HS-27A (cell line): Measurements from ENCODE around the gene NPR2.

Experiments
- DNase-seq: peaks from one replicate; pipeline ENCODE4 v3.0.0-alpha.2; 2012; ENCODE audit warnings: low read depth, missing footprints

Gene NPR2

GRCh38 chr9:35834260-35835215 lies 43.1 kb downstream of the NPR2 start:
- no peak for DNase-seq

DNA sequence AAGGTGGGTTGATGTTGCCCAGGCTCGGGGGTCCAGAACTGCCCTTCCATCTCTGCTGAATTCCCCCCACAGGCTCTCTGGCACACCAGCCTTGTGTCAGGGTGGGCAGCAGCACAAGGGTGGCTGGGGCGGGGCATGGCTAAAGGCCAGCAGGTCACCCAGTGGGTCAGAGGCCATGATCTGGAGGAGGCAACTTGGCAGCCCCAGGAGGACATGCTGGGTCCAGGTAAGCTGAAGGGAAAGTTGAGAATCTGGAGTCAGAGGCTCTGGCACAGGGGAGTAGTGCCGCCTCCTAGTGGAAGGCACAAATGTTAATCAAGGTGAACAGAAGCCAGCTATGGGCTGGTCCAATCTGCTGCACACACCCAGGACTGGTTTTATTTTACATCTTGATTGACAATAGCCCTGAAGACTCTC lies 43.8 kb downstream of the NPR2 start:
- no peak for DNase-seq

DNA sequence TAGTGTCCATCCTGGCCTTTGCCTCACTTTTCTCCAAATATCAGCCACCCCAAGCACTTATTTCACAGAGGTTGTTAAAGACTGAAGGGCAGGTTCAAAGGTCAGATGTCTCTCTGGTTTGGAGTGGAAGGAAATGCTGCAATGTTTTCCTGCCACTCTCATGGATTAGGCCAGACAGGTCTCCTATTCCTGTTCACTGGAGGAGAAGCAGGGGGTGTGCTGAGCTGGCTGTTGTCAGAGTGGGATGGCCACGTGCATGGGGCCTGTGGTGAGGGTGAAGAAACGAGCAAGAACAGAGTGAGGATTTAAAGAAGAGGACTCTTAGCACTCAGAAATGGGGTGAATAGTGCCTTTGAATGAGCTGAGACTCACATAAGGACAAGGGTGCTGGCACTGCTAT lies 44.4 kb downstream of the NPR2 start:
- DNase-seq = no peak

DNA sequence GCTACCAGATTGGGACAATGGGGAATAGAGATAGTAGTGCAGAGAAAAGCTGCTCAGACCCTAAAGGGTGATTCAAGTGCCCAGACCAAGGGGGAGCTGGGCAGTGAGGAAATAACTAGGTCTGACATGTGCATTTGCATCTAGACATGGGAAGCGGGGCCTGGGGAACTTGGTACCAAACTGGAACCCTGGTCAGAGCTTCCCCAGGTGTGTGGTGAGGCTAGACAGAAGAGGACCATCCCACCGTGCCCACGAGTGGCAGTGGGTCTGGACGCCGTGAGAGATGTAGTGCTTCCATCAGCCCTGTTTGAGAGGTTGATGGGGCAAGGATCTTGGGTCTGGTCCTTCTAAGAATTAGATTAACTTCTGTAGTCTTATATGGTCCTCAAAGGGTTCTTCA lies 45.2 kb downstream of the NPR2 start:
- no peak for DNase-seq

DNA sequence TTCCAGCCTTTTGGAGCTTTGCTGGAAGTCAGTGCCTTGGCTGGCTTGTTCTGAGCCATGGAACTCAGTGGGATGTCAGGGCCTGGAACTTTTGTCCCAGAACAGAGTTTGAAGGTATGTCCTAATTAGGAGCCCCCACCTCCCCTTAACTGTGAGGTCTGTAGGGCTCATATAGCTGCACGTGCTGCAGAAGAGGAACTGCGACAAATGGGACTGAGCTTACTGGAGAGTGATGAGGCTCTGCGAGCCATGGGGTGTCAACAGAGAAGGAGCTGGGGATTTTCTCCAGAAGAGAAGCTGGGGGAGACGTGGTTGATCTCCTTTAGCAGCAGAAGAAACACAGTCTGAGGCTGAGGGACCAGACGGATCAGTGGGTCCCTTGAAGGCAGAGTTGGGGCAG lies 48.5 kb downstream of the NPR2 start:
- no peak for DNase-seq

- DNase-seq = no peak
Observed at GRCh38 chr9:35840881-35841644, 49.7 kb downstream of the NPR2 start.

DNA sequence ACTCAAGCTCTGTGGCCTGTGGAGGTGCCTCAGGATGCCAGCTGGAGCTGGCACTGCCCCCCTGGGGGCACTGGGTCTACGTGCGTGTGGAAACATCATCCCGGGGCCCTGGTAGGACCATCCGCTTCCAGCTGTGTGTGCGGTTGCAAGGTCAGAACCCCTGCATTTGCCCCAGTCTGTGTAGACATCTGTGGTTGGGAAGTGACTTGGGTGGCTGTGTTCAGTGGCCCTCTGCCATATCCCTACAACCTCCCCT lies 50.2 kb downstream of the NPR2 start:
- no peak for DNase-seq

DNA sequence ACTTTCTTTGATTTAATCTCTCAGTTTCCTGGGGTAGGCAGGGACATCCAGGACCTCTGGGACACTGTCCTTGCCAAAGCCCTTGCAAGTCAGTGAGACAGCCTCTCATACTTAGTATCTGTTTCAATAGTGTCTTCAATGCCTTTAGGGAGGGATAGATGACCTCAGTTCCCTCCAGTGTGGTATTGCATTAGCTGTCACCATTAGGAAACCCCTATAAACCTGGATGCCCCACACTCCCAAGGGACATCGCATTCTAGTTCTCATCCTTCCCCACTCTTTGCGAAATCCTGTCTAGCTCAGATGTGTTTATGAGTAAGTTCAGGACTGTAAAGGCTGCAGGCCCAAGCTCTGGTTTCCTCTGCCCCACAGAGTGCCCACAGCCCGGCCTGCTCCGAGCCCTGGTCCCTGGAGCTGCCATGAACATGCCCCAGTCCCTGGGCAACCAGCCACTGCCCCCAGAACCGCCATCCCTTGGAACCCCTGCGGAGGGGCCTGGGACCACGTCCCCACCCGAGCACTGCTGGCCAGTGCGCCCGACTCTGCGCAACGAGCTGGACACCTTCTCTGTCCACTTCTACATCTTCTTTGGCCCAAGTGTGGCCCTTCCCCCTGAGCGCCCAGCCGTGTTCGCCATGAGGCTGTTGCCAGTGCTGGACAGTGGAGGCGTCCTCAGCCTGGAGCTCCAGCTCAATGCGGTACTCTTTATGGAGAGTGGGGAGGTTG lies 50.8 kb downstream of the NPR2 start:
- no peak for DNase-seq

DNA sequence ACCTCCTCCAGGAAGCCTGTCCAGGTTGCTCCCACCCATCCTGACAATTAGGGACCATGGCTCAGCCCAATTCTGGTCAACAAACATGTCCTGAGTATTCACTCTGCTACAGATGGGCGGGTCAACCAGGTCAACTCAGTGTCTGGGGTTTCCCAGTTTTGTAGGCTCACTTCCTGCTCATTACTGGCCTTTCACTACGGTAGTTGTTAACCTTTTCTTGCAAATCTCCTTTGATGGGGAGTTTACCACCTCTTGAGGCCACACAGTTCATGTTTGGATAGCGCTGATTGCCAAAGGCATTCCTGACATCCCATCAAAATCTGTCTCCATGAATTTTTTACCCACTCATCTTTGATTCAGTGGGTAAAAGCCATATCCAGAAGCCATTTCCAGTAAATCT lies 51.4 kb downstream of the NPR2 start:
- DNase-seq = no peak

DNA sequence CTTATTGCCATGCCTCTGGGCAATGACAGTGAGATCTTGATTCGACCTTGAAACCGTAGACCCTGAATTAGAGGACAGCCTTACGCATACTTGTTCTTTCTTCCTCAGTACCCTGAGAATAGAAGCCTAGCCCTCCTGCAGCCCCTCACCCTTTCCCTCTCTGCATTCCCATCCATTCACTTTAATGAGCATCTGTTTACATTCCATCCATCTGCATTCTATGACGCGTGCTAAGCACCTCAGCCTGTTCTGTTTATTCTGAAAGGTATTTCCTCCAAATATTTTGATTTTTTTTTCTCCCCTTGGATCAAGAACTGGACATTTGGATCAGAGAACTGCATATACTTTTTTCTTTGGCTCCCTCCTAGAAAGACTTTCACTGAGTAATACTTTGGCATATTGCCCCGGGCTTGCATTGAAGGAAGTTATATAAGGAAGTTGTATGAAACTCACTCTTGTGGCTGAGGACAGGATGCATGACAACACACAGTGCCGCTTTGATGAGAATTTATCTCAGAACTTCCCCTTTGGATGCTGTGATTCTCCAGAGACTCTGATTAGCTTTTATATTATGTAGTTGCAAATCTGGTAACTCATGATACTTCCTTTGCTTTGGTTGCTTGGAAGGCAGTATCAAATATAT lies 53.4 kb downstream of the NPR2 start:
- peak; percentile 72 for DNase-seq

GRCh38 chr9:35845824-35846771 lies 54.7 kb downstream of the NPR2 start:
- DNase-seq = no peak

- peak; percentile 47 for DNase-seq
Observed at GRCh38 chr9:35847792-35848572, 56.6 kb downstream of the NPR2 start.

DNA sequence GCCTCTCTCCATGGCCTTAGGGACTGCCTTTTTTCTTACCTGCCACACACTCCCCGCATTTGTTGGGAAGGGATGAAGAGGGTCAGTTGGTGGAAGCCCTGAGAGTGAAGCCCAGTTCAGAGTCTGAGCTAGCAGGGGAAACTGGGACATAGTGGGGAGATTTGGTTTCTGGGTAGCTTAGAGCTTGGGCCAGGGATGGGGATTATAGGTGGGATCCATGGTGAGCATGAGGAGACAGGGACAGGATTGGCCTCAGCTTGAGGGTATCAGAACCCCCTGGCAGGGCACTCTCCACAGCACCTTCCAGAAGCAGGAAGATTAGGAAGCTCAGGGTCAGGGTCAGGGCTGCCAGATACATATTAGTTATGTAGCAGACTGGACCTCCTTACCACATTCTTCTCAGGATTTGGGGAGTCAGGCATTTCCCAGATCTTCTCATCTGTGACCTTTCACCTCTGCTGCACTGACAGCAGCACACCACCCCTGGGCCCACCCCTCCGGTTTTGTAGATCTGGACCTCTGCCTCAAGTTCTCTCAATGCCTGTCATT lies 61.0 kb downstream of the NPR2 start:
- no peak for DNase-seq

DNA sequence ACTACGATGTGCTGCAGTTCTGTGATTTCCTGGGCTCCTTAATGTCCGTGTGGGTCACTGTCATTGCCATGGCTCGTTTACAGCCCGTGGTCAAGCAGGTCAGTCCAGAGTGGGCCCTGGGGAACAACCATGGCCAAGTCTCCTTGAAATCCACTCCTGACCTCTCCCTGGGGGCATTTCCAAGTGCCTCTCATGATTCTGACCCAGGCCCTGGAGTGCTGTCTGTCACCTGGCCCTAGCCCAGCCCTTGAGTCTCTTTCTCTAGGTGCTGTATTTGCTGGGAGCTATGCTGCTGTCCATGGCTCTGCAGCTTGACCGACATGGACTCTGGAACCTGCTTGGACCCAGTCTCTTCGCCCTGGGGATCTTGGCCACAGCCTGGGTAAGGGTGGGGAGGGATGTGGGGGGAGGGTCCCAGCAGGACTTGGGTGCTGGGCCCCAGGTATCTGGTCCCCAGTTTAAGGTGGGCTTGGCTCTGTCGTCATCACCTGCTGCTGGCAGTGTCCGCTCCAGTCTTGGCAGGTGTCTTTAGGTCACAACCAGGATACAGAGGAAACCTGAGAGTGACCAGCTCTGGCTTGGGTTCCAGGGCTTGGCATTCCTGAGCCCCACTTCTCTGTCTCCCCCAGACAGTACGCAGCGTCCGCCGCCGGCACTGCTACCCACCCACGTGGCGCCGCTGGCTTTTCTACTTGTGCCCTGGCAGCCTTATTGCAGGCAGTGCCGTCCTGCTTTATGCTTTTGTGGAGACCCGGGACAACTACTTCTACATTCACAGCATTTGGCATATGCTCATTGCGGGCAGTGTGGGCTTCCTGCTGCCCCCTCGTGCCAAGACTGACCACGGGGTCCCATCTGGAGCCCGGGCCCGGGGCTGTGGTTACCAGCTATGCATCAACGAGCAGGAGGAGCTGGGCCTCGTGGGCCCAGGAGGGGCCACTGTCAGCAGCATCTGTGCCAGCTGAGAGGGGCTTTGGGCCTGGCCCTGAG lies 61.8 kb downstream of the NPR2 start:
- no peak for DNase-seq

DNA sequence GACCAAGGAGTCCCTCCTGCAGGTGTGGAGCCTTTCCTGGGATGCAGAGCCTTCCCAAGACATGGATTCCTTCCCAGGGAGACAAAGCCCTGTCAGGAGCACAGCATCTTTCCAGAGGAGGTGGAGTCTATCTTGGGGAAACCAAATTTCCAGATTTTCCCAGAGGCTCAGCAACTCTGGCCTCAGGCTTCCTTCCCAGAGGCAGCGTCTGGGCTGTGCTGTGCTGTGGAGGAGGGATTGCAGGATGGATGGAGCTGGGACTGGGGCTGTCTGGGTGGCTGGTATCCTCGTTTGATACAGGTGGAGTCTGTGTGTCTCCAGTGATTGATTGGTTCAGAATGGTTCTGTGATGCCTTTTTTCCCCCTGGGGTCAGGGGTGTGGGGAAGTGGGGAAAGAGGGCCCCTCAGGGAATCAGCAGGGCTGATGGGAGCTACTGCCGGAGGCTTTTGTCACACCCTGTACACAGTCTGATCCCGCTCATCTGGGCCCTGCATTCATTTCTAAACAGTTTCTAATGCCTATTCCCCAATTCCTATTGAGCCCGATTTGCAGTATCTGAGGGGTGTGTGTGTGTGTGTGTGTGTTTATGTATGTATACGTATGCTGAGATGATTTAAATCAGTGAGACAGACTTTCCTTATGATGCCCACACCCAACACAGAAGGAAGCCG lies 62.8 kb downstream of the NPR2 start:
- no peak for DNase-seq

- no peak for DNase-seq
Observed at GRCh38 chr9:35856206-35856605, 64.8 kb downstream of the NPR2 start.

DNA sequence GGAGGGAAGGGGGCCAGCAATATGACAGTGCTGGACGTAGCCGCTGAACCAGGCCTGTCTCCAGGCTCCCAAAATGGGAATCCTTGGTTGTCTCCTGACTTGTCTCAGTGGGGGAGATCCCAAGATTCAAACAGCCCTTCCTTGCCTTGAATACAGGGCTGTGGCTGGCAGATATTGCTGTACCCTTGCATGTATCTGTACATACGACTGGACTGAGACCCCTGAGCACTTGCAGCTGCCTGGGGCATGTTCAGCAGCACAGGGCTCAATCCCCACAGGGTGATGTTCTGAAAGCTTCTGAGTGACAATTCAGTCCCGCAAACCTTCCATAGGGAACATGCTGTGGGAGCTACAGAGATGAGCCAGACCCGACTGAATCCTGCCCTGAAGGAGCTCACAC lies 65.5 kb downstream of the NPR2 start:
- DNase-seq = no peak

DNA sequence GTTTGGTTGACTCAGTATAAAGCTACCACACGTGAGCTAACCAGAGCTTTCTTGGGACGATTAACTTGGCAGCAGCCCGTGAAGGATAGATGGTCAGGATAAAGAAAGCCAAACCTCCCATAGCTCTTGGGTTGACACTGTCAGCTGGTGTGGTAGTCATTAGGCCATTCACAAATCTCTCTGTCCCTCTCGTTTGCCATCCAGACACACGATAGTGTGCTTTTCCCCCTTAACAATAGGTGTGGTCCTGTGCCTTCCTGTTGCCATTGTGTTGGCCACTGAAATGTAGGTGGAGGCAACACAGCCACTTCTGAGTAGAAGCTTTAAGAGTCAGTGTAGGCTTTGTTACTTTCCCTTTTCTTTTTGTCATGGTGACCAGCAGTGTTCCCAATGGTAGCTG lies 67.1 kb downstream of the NPR2 start:
- DNase-seq = no peak
